GM12892 (cell line): ENCODE results near the gene TACC3.

Source experiments
- DNase-seq: peaks from one replicate; pipeline ENCODE4 v3.0.0; 2011; ENCODE audit not compliant: insufficient read length
- FAIRE-seq: peaks from 2 replicates; lab custom pipeline; 2011; peaks lifted over from hg19 to GRCh38; lab: Jason Lieb, UNC
- POLR2A ChIP-seq: IDR thresholded peaks from 2 replicates; pipeline ENCODE4 v1.6.1; 2011; ENCODE audit warnings: low read depth, low read length, control low read depth
- POLR2AphosphoS5 ChIP-seq: IDR thresholded peaks from 2 replicates; pipeline ENCODE4 v1.6.1; 2011; ENCODE audit warnings: low read depth, low read length, control low read depth
- TAF1 ChIP-seq: IDR thresholded peaks from 2 replicates; pipeline ENCODE4 v1.6.1; 2011; ENCODE audit warnings: low read depth, mild to moderate bottlenecking, control low read depth, low read length, borderline replicate concordance

The TACC3 gene

GRCh38 chr4:1767061-1767769, 45.9 kb downstream of the TACC3 start:
- no peak for DNase-seq
- no peak for FAIRE-seq
- TF ChIP-seq TAF1: no peak
- TF ChIP-seq POLR2AphosphoS5: no peak
- no peak for TF ChIP-seq POLR2A

GRCh38 chr4:1767770-1768366, 46.5 kb downstream of the TACC3 start:
- FAIRE-seq (no peak), DNase-seq (peak; percentile 69)
- no peak for TF ChIP-seq POLR2AphosphoS5
- TF ChIP-seq TAF1: no peak
- TF ChIP-seq POLR2A: no peak

- FAIRE-seq (no peak), DNase-seq (no peak)
- no peak for TF ChIP-seq POLR2A
- no peak for TF ChIP-seq POLR2AphosphoS5
- TF ChIP-seq TAF1: no peak
These were observed 47.2 kb downstream of the TACC3 start for GRCh38 chr4:1768367-1769034.

GRCh38 chr4:1769692-1770091, 48.4 kb downstream of the TACC3 start:
- FAIRE-seq: no peak
- DNase-seq: no peak
- TF ChIP-seq POLR2AphosphoS5: no peak

GRCh38 chr4:1770245-1770644, 48.9 kb downstream of the TACC3 start:
- TF ChIP-seq POLR2A: no peak
- no peak for TF ChIP-seq TAF1
- no peak for TF ChIP-seq POLR2AphosphoS5
- FAIRE-seq (no peak), DNase-seq (no peak)

- TF ChIP-seq POLR2A: no peak
- no peak for FAIRE-seq
- no peak for DNase-seq
These were observed 49.5 kb downstream of the TACC3 start for GRCh38 chr4:1770791-1771231.

GRCh38 chr4:1771555-1772305, 50.4 kb downstream of the TACC3 start:
- no peak for FAIRE-seq
- TF ChIP-seq POLR2A (no peak), TAF1 (no peak), POLR2AphosphoS5 (no peak)

GRCh38 chr4:1772853-1773538, 51.7 kb downstream of the TACC3 start:
- FAIRE-seq (no peak), DNase-seq (no peak)
- TF ChIP-seq POLR2A (no peak), POLR2AphosphoS5 (no peak), TAF1 (no peak)

More at GRCh38 chr4:1771555-1772305, 50.4 kb downstream of the TACC3 start:
- peak; percentile 65 for DNase-seq

GRCh38 chr4:1773754-1774153, 52.4 kb downstream of the TACC3 start:
- FAIRE-seq (no peak), DNase-seq (no peak)
- no peak for TF ChIP-seq POLR2A
- no peak for TF ChIP-seq TAF1
- TF ChIP-seq POLR2AphosphoS5: no peak

- no peak for FAIRE-seq
- no peak for DNase-seq
- TF ChIP-seq POLR2A (no peak), POLR2AphosphoS5 (no peak), TAF1 (no peak)
These were observed 54.6 kb downstream of the TACC3 start for GRCh38 chr4:1775731-1776500.
